DND-41 (cell line): ENCODE measurements around the gene SYT6.

Experiments
- ATAC-seq: fragments of 200-7000 bp; cut with Tn5 transposase; 3 replicates; pipeline ENCODE4 v1.9.1; 2021; ENCODE audit warnings: low read depth; ENCODE audit not compliant: insufficient read depth
- DNase-seq: peaks from one replicate; pipeline ENCODE4 v3.0.0-alpha.2; 2020
- H2AFZ ChIP-seq: 2 replicates; pipeline ENCODE4 v1.6.0; 2012; ENCODE audit warnings: low read depth, low read length
- H3K27ac ChIP-seq: 2 replicates; pipeline ENCODE4 v1.5.1; 2012; ENCODE audit warnings: low read length, inconsistent platforms
- H3K27me3 ChIP-seq: fragments of 200-600 bp; sonication (generic); 2 replicates; pipeline ENCODE4 v1.6.0; 2012; ENCODE audit warnings: low read length, mild to moderate bottlenecking, inconsistent platforms; ENCODE audit not compliant: insufficient read depth, poor library complexity
- H3K36me3 ChIP-seq: 2 replicates; pipeline ENCODE4 v1.5.1; 2012; ENCODE audit warnings: low read length, inconsistent platforms; ENCODE audit not compliant: insufficient read depth
- H3K4me1 ChIP-seq: 2 replicates; pipeline ENCODE4 v1.5.1; 2012; ENCODE audit warnings: mild to moderate bottlenecking, low read length; ENCODE audit not compliant: insufficient read depth
- H3K4me2 ChIP-seq: 2 replicates; pipeline ENCODE4 v1.6.0; 2012; ENCODE audit warnings: mild to moderate bottlenecking, moderate library complexity, low read length, inconsistent platforms; ENCODE audit not compliant: insufficient read depth
- H3K4me3 ChIP-seq, 2 experiments: fragments of 200-600 bp in 1 of 2; shearing (Covaris generic) in 1 of 2; 2 replicates each; pipeline ENCODE4 v1.5.1; 2012 to 2016; ENCODE audit warnings: inconsistent platforms in 2 of 2, low read length in 2 of 2, mild to moderate bottlenecking in 2 of 2, low read depth in 1 of 2, moderate library complexity in 1 of 2
- H3K79me2 ChIP-seq: 2 replicates; pipeline ENCODE4 v1.6.0; 2012; ENCODE audit warnings: low read length, inconsistent platforms; ENCODE audit not compliant: insufficient read depth
- H3K9ac ChIP-seq: 2 replicates; pipeline ENCODE4 v1.6.0; 2012; ENCODE audit warnings: low read depth, mild to moderate bottlenecking, inconsistent platforms, low read length, moderate library complexity
- H3K9me3 ChIP-seq: 2 replicates; pipeline ENCODE4 v1.5.1; 2012; ENCODE audit warnings: low read length, moderate library complexity, mild to moderate bottlenecking, inconsistent platforms; ENCODE audit not compliant: insufficient read depth, severe bottlenecking
- H4K20me1 ChIP-seq: 2 replicates; pipeline ENCODE4 v1.6.0; 2012; ENCODE audit warnings: low read length; ENCODE audit not compliant: insufficient read depth
- EZH2 ChIP-seq: IDR thresholded peaks from 3 replicates; pipeline ENCODE4 v1.6.1; 2012; ENCODE audit warnings: borderline replicate concordance, low read depth, mild to moderate bottlenecking, moderate library complexity, low read length, inconsistent platforms; ENCODE audit not compliant: severe bottlenecking
- TF ChIP-seq, protein P1 (sequence below): IDR thresholded peaks from 2 replicates; pipeline ENCODE4 v1.5.1; 2012; ENCODE audit warnings: borderline replicate concordance, low read length, moderate library complexity, mild to moderate bottlenecking; ENCODE audit not compliant: poor library complexity, severe bottlenecking; ENCODE audit errors: extremely low read depth

Gene SYT6

DNA sequence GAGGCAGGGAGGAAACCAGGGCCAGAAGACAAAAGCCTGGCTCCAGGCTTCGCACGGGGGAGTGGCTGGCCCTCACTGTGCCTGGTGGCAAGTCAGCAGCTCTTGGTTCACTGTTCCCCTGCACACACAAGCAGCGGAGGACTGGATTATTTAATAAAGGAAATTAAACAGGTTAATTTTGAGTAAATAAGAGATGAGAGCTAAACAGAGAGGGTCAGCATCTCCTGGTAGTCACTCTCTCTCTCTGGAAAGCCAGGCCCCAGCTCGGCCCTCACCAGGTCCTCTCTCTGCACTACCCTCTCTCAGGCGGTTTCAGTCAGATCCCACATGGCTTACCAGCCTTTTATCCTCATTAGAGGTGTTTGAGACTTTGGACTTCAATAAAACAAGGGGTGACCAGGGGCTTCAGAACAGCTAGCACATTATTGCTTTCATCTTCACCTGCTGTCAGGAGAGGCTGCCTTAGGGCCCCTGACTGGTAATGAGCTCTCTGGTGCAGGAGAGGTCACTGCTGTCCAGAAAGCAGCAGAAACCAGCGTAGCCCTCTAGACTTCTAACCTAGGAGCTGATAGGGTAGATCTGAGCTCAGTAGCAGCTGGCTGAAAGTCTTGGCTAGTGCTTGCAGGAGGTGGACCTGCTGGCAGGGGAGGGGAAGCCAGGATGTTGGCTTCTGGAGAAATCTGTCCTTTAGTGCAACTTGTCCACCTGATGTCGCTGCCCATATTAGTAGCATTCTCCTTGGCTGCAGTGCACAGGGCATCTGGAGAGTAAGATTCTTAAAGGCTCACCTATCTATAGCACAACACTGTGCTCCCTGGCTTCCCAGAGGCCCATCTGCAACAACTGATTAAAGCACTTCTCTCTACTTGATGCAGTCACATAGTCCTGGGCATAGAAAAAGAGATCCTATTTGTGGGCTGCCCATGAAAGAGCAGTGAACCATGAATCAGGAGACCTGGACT lies 45.9 kb downstream of the SYT6 start:
- Histone ChIP-seq H3K9me3 (no peaks in the 10 kb centered on the region), H3K9ac (no peak overlapping the region), H3K4me1 (no peaks in the 10 kb centered on the region), H2AFZ (no peak overlapping the region), H3K79me2 (no peaks in the 10 kb centered on the region), H3K36me3 (no peaks in the 10 kb centered on the region), H4K20me1 (0 out of 2 replicates have a peak, but pooled peaks cover 2% of the 10 kb centered on the region), H3K4me3 (no peak overlapping the region), H3K27ac (no peak overlapping the region), H3K27me3 (peaks cover 2% of the 10 kb centered on the region), H3K4me2 (no peak overlapping the region)
- no peak for TF ChIP-seq EZH2
- TF ChIP-seq, protein P1, sequence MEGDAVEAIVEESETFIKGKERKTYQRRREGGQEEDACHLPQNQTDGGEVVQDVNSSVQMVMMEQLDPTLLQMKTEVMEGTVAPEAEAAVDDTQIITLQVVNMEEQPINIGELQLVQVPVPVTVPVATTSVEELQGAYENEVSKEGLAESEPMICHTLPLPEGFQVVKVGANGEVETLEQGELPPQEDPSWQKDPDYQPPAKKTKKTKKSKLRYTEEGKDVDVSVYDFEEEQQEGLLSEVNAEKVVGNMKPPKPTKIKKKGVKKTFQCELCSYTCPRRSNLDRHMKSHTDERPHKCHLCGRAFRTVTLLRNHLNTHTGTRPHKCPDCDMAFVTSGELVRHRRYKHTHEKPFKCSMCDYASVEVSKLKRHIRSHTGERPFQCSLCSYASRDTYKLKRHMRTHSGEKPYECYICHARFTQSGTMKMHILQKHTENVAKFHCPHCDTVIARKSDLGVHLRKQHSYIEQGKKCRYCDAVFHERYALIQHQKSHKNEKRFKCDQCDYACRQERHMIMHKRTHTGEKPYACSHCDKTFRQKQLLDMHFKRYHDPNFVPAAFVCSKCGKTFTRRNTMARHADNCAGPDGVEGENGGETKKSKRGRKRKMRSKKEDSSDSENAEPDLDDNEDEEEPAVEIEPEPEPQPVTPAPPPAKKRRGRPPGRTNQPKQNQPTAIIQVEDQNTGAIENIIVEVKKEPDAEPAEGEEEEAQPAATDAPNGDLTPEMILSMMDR = no peak
- DNase-seq (no peak), ATAC-seq (no peak)

DNA sequence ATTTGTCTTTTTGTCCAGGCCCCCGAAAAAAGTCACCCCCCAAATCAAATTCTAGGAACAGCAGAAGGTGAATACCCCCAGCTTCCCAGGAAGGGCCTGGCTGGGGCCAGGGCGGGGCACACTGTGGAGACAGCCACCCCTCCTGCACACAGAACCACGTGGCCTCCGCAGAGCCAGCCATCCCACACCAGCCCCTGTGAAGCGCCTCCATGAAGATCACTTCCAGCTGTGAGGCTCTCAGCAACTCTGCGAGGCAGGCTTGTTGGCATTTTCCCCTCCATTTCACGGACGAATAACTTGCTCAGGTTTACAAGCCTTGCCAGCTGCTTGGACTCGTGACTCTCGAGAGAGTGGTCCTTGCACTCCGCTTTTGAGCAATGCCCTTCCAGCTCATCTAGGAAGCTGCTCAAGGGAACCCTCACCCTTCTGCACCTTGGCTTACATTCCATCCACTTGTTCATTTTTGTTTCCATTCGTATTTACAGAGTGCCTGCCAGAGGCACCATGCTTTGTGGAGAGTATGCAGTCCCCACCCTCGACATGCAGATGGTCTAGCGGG lies 48.2 kb downstream of the SYT6 start:
- Histone ChIP-seq H3K27me3 (peaks cover 4% of the 10 kb centered on the region), H3K4me3 (no peak overlapping the region), H2AFZ (no peak overlapping the region), H3K4me2 (no peak overlapping the region), H3K9me3 (no peaks in the 10 kb centered on the region), H3K79me2 (no peaks in the 10 kb centered on the region), H3K27ac (no peak overlapping the region), H3K36me3 (no peaks in the 10 kb centered on the region), H3K9ac (no peak overlapping the region), H4K20me1 (0 out of 2 replicates have a peak, but pooled peaks cover 2% of the 10 kb centered on the region), H3K4me1 (no peaks in the 10 kb centered on the region)
- ATAC-seq = no peak
- no peak for DNase-seq
- TF ChIP-seq EZH2 = no peak
- TF ChIP-seq, protein P1 = no peak

DNA sequence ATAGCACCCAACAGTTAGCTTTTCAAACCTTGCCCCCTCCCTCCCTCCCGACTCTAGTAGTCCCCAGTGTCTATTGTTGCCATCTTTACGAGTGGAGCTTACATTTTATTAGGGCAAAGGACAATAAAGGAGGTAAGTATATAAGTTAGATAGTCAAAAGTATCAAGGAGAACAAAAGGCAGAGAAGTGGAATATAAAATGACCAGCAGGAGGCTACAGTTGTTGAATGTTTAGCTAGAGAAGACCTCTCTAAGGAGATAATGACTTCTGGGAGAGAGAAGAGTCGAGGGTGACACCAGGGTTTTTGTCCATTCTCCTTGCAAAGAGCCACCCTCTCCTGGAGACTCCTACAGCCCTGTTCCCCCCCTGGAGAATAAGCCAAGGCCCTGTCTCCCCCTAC lies 48.7 kb downstream of the SYT6 start:
- no peak for ATAC-seq
- H4K20me1 ChIP-seq = 0 out of 2 replicates have a peak, but pooled peaks cover 2% of the 10 kb centered on the region
- H3K4me3 ChIP-seq = no peak overlapping the region
- H3K9me3 ChIP-seq = no peaks in the 10 kb centered on the region
- TF ChIP-seq, protein P1 = no peak
- TF ChIP-seq EZH2 = no peak
- H3K79me2 ChIP-seq = no peaks in the 10 kb centered on the region
- no peak overlapping the region for H3K9ac ChIP-seq
- H3K36me3 ChIP-seq = no peaks in the 10 kb centered on the region
- H3K27me3 ChIP-seq = peaks cover 4% of the 10 kb centered on the region
- no peak overlapping the region for H2AFZ ChIP-seq
- H3K4me1 ChIP-seq = no peaks in the 10 kb centered on the region
- no peak overlapping the region for H3K4me2 ChIP-seq
- H3K27ac ChIP-seq = no peak overlapping the region
- DNase-seq = no peak
